HCT116 (cell line): ENCODE results near the gene XPC.

ENCODE experiments used
- CBX3 ChIP-seq: IDR thresholded peaks from 2 replicates; pipeline ENCODE4 v1.6.1; 2012; ENCODE audit warnings: low read depth
- CEBPB ChIP-seq: IDR thresholded peaks from 2 replicates; pipeline ENCODE4 v1.6.1; 2012; ENCODE audit warnings: low read depth
- EZH2 ChIP-seq: fragments of 200-600 bp; sonication (generic); IDR thresholded peaks from 2 replicates; pipeline ENCODE4 v1.6.1; 2017; ENCODE audit warnings: antibody characterized with exemption, mixed run types
- EZH2phosphoT487 ChIP-seq: fragments of 200-600 bp; IDR thresholded peaks from 2 replicates; pipeline ENCODE4 v1.6.1; 2018; ENCODE audit warnings: antibody characterized with exemption, borderline replicate concordance
- POLR2A ChIP-seq: IDR thresholded peaks from 2 replicates; pipeline ENCODE4 v1.7.0; 2011; ENCODE audit warnings: borderline replicate concordance; ENCODE audit not compliant: insufficient read depth, insufficient read length; ENCODE audit errors: extremely low read depth
- RAD21 ChIP-seq: IDR thresholded peaks from 2 replicates; pipeline ENCODE4 v1.6.1; 2012; ENCODE audit warnings: low read depth, mild to moderate bottlenecking
- YY1 ChIP-seq: IDR thresholded peaks from 2 replicates; pipeline ENCODE4 v1.6.1; 2011; ENCODE audit warnings: low read length, low read depth, moderate library complexity, mild to moderate bottlenecking; ENCODE audit not compliant: insufficient replicate concordance; ENCODE audit errors: extremely low read depth
- ZFX ChIP-seq: fragments of 450-650 bp; IDR thresholded peaks from 2 replicates; pipeline ENCODE4 v1.6.1; 2017
- TF ChIP-seq, protein P1 (sequence below): IDR thresholded peaks from 2 replicates; pipeline ENCODE4 v1.6.1; 2012
- TF ChIP-seq, protein P2 (sequence below), 3 experiments: fragments of 200-600 bp in 1 of 3; sonication (generic) in 1 of 3; IDR thresholded peaks in 2 of 3; conservative IDR thresholded peaks in 1 of 3; 2 replicates each; pipeline ENCODE4 v1.5.1; 2012 to 2017; ENCODE audit warnings: low read depth in 2 of 3, low read length in 2 of 3, antibody characterized with exemption in 1 of 3, borderline replicate concordance in 1 of 3, control low read depth in 1 of 3, mild to moderate bottlenecking in 1 of 3, mixed read lengths in 1 of 3, mixed run types in 1 of 3, moderate library complexity in 1 of 3; ENCODE audit not compliant: insufficient read depth in 1 of 3

DNA sequence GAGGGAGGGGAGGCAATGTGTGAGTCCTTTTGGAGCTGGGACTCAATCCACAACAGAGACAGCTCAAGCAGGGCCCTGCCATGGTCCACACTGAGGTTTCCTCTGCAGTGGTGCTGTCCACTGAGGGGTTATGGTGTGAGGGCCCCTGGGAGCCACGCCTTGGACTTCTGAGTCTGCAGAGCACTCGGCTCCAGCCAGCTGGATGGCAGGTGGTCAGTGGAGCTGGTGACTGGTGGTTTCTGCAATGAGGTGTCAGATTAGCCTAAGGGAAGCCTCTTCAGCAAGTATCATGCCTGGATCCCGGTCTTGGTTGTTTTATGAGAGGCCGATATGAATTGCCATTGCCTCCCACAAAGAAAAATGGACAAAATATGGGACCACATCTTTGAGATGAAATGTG is 21.9 kb upstream of the XPC start:
- TF ChIP-seq, protein P1, sequence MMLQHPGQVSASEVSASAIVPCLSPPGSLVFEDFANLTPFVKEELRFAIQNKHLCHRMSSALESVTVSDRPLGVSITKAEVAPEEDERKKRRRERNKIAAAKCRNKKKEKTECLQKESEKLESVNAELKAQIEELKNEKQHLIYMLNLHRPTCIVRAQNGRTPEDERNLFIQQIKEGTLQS: no peak
- TF ChIP-seq, protein P2, sequence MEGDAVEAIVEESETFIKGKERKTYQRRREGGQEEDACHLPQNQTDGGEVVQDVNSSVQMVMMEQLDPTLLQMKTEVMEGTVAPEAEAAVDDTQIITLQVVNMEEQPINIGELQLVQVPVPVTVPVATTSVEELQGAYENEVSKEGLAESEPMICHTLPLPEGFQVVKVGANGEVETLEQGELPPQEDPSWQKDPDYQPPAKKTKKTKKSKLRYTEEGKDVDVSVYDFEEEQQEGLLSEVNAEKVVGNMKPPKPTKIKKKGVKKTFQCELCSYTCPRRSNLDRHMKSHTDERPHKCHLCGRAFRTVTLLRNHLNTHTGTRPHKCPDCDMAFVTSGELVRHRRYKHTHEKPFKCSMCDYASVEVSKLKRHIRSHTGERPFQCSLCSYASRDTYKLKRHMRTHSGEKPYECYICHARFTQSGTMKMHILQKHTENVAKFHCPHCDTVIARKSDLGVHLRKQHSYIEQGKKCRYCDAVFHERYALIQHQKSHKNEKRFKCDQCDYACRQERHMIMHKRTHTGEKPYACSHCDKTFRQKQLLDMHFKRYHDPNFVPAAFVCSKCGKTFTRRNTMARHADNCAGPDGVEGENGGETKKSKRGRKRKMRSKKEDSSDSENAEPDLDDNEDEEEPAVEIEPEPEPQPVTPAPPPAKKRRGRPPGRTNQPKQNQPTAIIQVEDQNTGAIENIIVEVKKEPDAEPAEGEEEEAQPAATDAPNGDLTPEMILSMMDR (IDR thresholded peaks at IDR 0.05 in 2 of 3, conservative IDR thresholded peaks at IDR 0.05 in 1 of 3; ENCODE audit: borderline replicate concordance in 1 of 3, insufficient read depth in 1 of 3, low read depth in 2 of 3, low read length in 2 of 3): no peak
- TF ChIP-seq CBX3: no peak
- no peak for TF ChIP-seq EZH2
- TF ChIP-seq EZH2phosphoT487: no peak
- TF ChIP-seq YY1: no peak
- no peak for TF ChIP-seq POLR2A
- no peak for TF ChIP-seq CEBPB
- no peak for TF ChIP-seq RAD21
- no peak for TF ChIP-seq ZFX
